ENCODE data around the gene FEM1B. TPM values are rescaled to one million over a fixed set of nuclear protein-coding genes. Genes with fewer than 3 reads are reported as not detected.
A peak's percentile ranks its signal among the peaks of the same experiment; 100 is the strongest.

Gene FEM1B
- total RNA-seq, 1 donor from 2014 or later, result 70.7 TPM

DNA sequence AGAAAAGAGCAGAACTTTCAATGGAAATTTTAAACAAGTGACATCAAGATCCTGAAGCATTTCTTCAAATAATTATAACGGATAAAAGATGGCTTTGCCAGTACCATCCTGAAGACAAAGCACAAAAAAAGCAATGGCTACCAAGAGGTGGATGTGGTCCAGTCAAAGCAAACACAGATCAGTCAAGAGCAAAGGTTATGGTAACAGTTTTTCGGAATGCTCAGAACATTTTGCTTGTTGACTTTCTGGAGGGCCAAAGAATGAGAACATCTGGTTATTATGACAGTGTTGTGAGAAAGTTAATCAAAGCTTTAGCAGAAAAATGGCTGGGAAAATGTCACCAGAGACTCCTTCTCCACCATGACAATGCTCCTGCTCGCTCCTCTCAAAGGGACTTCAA lies 31.5 kb downstream of the FEM1B start:
- peak; percentile 24 for DNase-seq

DNA sequence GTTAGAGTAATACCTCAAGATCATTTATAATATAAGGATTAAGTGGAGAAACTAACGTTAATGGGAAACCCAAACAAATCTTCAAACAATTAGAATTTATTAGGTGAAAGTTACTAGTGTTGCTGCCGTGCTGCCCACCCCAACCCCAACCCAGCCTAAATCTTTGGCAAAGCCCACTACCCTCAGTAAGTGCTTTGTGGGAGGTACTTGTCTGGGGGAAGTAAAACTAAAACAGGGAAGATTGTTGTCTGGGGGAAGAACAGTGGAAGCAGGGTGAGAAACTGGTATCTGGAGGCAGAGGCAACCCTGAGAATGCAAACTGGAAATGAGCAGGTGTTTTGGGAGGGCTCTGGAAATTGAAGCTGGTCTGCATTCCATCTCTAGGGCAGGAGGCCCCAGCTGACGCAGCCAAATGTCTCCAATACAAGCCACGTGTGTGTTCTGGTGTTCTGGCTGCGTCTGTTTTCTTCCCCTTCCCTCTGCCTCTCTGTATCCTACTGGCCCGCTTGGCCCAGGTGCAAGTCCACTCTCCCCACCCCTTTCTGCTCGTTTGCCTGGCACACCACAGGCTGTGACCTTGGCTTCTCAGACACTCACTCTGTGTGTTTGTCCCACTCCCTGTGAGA lies 32.7 kb downstream of the FEM1B start:
- no peak for DNase-seq

DNA sequence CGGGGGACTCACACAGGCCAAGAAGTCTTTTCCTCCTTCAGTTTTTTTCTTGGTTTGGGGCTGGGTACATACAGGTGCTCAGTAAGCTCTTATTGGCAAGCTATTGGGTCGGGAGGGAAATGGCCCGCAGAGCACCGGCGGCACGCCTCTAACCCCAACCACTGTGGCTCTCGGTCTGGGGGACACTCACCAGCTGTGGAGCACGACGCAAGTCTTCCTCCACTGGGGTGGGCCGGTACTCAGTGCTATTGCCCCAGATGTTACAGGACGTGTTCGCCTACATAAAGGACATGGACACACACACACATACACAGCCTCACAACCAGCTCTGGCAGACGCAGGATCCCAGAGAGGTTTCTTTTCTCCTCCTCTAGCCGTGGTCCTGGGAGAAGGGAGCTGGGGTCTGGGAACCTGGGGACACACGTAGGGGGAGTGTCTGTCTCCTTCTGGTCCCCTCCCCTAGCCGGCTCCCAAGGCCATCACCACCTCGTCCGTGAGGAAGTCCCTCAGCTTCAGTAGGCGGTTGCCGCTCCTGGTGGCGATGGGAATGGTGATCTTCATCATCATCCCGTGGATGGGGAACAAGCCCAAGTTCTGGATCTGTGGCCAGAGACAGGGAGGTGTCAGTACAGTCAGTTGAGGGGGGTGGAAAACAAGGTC lies 33.4 kb downstream of the FEM1B start:
- DNase-seq, result no peak

DNA sequence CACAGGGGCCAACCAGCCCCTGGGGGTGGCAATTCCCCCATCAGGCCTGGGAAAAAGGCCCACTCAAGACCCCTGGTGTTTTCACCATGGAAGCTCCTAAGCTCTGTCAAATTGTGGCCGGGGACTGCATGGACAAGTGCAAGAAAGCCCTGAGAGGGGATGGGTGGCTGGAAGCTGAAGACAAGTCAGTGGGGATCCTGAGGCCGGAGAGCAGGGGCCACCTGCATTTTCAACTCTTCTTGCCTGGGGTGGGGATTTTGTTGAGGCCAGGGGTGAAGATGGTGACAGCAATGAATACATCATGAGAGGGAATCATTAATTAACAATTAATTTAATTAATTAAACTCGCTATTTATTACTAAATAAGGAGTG lies 33.9 kb downstream of the FEM1B start:
- no peak for DNase-seq

DNA sequence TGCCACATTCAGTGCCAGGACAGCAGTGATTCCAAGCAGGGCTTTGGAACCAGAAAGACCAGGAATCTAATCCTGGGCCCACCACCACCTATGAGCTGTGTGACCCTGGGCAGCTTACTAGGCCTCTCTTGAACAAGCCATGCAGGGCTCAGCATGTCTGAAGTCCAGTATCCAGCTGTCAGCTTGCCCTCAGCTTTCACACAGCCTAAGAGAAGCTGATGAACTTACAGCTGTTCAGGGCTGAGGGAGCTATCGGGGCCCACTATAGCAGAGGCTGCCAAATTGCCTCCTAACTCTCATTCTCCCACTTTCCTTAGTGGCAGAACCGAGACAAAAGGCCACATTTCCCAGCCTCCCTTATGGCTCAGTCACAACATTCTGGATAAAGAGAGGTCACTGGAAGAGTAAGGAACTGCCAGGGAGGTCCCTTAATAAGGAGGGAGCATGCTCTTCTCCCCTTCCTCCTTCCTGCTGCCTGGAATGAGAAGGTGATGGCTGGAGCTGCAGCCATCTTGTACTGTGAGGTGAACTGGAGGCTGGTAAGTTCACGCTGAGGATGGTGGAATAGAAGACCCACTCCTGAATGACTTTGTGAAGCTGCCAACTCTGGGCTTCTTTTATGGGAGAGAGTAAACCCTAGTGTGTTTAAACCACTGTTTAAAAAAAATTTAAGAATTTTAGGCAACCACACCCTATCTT lies 34.5 kb downstream of the FEM1B start:
- DNase-seq, result no peak

DNA sequence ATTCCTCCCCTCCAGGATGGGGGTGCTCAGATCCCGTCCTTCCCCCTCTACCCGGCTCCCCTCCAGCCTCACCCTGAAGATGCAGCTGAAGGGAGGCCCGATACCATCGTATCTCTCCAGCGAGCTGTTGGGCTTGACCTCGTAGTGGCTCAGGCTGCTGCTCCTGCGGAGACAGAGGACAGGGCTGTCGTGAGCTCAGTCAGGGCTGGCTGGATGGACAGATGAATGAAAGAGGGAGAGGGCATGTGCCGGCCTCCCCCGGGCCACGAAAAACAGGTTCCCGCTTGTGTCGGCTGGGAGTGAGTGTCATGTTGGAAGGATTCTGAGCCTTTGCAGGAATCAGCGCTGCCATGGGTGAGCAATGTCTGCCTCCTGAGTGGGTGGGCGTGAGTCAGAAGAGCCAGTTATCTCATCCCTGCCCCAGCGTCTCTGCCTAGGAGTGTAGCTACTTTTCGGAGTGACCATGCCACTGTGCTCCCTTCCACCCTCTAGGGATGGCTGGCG lies 35.2 kb downstream of the FEM1B start:
- no peak for DNase-seq

DNA sequence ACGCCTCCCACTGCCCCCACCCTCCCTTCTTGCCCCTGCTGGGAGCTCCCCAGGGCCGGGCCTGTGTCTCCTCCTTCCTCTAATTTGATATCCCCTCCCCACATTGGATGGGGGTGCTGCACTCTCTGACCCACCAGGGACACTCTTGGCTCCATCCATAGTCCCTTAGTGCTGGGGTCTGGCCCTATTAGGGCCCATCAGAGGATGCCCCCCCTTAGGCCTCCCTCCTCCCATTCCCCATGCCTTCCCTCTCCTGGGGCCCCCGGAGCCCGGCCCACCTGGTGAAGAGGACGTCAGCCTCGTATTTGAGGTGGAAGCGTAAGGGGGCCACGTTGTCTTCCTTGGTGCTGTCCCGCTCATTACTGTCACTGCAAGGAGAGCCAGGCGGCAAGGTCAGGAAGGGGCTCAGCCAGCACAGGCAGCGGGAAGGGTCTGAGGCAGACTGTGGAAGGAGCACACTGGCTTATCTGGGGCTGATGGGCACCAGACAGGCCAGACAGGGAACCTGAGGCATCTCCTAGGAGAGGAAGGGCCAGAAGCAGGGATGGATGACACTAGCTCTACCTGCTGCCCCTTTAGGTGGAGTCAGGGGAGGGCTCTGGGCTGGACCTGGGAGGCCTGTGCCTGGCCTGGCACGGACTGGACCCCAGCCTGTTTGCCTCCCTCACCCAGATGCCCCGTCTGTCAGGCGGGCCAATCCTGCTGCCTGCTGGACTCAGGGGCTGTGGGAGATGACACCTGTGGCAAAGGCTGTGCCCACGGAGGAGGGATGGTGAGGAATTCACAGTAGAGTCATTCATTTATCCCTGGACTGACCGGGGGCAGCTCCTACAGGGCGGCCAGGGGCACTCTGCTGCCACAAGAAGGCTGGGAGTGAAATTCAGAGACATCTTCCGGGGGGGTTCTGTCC lies 36.2 kb downstream of the FEM1B start:
- no peak for DNase-seq

DNA sequence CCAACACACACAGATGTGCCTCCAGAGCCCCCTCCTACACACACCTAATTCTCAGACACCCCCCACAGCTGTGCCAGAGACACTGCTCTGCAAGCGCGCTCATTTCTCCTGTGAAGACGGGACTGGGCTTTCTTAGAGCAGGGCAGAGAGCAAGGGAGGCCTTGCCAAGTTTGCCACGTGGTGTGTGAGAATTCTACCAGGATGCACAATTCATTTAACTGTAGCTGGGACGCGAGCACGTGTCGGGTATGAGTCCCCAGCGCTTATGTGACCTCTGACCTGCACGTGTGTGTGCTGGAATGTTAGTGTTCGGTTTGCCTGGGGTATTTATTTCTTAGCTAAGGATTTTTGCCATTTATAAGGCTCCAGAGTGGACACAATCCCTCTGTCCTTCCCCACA lies 37.0 kb downstream of the FEM1B start:
- no peak for DNase-seq

DNA sequence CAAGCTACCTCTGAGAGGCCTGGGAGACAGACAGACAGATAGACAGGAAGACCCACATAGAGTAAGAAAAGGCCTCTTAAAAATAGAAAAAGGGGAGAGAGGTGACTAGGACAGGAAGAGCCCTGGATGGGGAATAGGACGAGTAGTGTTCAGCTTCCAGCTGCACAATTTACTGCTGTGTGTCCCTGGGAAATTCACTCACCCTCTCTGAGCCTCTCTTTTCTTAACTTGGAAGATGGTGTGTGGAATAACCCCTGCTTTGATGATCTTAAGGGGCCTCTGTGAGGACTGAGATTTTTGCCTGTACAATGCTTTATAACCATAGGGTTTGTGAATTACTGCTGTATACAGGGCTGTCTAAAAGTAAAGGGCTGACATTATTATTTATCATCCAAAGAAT lies 37.5 kb downstream of the FEM1B start:
- no peak for DNase-seq

DNA sequence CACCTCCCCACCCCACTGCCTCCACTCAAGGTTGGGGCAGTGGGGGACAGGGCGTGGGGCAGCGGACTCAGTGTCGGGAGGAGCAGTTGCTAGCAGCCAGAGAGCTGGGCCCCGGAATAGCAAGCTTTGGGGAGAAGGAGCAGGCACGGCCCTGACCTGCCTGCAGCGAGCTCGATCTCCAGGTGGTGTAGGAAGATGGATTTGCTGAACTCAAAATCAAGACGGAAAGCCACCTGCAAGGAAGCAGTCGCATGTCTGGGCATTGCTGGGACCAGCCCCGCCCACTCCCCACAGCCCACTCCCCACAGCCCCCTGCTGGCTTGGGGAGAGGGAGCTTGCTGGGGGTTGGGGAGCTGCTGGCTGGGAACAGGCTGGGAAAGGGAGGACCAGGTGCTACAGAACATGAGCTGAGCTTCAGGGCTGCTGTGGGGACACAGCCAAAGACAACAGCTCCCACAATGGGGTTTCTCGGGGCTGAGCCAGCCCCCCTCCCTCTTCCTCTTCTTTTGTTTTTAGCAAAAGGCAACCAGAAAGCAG lies 38.0 kb downstream of the FEM1B start:
- no peak for DNase-seq

DNA sequence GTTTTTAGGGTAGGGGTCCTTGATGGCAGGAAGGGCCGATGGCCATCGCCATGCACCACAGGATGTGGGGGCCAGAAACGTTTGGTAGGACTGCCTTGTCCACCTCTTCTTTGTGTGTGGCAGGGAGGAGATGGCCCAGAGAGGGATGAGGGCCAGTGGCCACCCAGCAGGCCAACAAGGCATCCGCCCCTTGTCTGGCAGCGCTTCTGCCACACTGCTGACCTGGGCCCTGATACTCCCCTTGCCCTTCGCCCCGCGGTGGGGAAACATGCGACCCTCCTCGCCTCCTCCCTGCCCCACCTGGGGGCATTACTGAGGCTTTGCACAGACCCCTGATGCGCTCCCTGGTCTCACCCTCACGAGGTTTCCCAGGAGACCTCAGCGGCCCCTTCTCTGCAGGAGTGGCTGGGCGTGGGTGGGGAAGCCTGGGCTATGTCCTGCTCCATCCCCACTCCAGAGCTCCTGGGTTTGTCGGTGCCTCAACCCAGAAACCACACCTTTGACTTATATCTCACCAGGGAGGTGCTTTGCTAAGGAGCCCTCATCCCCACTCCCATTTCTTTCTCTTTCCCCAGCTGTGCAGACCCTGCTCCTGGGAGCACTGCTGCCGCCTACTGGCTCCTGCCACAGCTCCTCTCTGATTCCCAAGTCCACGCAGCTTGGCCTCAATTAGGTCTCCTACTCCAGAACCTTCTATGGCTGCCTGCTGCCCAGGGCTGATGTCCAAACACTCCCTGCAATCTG lies 38.7 kb downstream of the FEM1B start:
- no peak for DNase-seq

DNA sequence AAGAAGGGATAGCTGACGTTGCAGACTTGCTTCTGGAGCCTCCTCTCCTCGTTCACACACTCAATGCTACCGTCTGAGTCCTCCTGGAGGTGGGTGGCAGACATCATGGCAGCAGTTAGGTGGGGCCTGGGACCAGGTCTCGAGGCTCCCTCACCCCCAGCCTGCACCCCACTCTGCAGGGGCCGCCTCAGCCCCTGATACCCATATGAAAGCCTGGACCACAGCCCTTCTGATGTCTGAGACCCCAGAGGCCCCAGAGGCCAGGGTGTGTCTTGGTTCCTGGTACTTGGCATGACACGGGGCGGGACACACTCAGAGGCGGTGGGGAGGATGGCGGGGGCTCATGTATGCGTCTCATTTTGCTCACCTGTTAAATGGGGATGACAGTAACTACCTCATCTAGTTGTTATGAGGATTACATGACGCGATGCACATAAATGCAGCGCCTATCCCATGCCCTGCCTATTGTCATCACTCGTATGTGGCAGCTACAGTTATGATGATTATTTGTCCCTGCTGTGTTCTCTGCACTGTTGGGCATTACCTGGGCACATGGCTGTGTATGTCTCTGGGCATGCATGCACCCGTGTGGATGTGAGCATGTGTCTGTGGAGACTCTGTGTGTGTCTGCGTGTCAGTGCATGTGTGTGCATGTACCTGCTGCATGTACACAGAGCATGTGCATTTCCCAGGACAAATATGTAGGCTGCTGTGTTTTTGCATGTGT lies 39.9 kb downstream of the FEM1B start:
- DNase-seq, result no peak

DNA sequence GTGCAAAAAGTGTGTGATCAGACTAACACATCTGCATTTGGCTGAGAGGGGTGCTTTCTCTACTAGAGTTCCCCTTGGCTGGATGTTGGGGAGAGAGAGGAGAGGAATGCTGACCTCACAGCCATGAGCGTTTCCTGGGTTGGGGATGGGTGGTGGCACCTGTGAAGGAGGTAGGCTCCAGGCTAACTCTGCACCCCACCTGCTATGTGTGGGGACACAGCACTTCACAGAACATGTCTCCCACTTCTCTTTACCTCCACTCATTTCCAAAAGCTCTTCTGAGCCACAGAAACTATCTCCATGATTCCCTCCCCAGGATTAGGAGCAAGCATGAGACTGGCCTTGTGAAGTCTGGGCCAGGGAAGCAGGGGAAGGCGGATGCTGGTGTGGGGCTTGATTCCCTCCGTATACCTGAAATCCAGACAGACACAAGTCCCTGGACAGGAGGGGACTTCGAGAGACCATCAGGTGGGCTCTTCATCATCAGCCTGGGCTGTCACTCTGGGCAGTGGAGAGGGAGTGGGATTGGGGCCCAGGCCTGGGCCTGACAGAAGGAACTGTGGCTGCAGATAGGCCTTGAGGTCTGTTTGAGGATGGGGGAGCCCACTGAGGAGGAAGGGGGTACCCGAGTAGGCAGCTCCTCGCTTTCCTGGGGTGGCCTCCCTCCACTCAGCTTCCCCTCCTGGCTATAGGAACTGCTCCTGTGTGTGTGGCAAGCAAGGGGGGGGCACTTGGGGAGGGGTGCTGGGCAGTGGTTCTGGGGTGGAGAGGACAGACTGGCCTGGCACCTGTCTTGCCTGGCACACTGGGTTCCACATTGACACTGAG lies 40.7 kb downstream of the FEM1B start:
- DNase-seq, result no peak

DNA sequence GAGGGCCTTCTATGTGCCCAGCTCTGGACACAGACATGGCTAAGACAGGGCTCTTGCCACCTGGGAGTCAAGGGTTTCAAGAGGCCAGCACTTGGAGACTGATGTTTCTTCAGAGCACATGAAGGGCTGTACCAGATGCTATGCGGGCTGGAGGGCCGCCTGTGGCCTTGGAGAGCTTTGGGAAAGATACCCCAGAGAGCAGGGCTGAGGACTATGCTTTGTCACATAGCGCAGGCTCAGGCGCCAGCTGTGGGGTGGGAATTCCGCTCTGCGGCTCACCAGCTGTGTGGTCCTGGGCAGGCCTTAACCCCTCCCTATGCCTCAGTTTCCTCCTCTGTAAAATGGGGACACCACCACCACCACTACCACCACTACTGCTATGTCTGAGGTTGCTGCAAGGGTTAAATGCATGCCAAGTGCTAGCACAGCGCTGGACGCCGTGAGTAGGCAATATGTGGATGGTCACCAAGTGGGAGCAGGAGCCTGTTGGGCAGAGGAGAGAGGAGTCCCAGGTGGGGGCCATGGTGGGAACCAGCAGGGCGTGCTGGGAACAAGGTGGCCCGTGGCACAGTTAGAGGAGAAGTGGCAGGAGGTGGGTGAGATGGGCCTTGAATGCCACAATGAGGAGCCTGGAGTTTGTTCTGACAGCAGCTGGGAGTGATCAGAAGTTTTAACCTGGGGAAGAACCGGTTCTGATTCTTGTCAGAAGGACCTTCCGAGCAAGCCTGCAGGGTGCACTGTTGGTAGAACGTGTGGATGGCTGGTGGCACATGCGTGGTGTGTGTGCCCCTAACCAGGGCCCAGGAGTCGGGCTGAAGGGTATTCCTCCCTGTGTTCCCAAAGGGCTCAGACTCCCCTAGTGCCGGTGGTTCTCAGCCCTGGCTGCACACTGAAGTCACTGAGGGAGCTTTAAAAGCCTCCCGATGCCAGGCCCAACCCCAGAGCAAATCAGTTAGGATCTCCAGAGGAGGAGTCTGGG lies 41.7 kb downstream of the FEM1B start:
- DNase-seq, result no peak

DNA sequence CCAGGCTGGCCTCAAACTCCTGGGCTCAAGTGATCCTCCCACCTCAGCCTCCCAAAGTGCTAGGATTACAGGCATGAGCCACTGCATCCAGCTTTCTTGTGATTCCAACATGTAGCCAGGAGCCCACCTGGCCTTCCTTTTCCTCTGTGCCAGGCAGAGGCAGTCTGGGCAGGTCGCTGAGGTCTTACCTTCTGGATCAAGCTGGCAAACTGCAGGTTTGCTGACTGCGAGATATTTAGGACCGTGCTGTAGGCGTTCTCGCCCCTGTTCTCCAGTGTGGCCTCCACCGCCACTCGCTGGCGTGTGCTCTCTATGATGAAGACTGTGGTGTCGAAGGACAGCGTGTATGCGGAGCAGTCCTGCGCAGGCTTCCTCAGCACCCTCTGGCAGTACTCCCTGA lies 42.5 kb downstream of the FEM1B start:
- no peak for DNase-seq

DNA sequence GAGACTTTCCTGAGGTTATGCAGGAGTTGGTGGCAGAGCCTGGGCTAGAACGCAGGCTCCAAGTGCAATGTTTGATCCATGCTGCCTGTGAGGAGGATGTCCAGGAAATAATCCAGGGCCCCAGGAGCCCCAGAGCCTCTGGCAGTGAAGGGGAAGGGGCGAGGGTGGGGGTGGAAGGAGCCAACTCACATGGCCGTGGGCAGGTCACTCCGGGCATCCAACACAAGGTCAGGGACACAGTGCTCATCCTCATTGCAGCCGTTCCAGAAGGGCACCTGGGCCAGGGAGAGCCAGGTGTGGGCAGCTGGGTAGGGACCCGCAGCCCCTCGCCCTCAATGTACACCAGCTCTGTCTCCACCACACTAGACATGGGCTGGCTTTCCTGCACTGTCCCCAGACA lies 43.7 kb downstream of the FEM1B start:
- DNase-seq, result no peak

DNA sequence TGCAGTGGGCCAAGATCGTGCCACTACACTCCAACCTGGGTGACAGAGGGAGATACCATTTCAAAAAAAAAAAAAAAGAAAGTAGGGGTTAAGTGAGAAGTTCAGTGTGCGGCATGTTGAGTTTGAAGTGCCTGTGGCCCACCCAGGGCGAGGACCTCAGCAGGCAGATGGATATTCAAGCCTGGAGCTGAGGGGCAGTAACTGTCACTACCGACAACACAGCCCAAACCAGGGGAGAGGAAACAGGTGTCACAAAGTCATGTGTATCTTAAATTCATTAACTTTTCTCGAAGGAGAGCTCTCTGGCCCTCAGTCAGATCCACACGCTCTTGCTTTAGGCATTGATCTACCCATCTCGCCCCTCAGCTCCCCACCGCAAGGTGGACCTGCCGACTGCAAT lies 45.3 kb downstream of the FEM1B start:
- no peak for DNase-seq

DNA sequence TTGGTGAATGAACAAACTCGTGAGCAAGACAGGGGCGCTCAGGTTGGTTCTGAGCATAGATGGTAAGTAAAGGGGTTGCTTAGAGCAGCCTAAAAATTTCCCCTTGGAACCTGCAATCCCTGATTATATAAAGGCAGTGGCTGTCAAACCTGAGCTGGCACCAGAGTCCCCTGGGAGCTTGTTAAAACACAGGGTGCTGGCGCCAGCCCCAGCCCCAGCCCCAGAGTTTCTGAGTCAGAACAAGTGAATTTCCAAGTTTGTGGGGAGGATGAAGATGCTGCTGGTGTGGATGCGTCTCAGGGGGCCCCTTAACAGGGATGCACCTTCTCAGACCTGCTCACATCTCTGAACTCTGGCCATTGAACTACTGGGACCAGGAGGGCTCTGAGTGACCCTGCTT lies 48.2 kb downstream of the FEM1B start:
- DNase-seq, result no peak
